ENCODE data around the gene SERBP1. TPM values are rescaled to one million over a fixed set of nuclear protein-coding genes. Genes with fewer than 3 reads are reported as not detected.

SERBP1 gene
- total RNA-seq, 1 experiment from 2014 or later: 315 TPM

- peak overlapping the region; percentile 7 for H3K27ac Mint-ChIP-seq (ENCODE audit: low read depth, unreplicated experiment)
- H3K27me3 Mint-ChIP-seq (ENCODE audit: insufficient read depth, unreplicated experiment): no peaks in the 10 kb centered on the region
- CTCF ChIA-PET: interaction anchor here (0.6 to 2.1 kb wide), 4 partner anchors 9 to 325 kb away, joined by 3 to 12 read pairs (median 5); no protein-coding TSS in a partner anchor
- TF ChIP-seq CTCF (IDR thresholded peaks at IDR 0.05; ENCODE audit: unreplicated experiment): no peak
- H3K4me1 Mint-ChIP-seq (ENCODE audit: insufficient read depth, unreplicated experiment): peaks cover 13% of the 10 kb centered on the region
- no peak overlapping the region for H3K4me3 Mint-ChIP-seq (ENCODE audit: unreplicated experiment)
- intact Hi-C loops (cut with micrococcal nuclease): no loop called here
- DNase-seq (ENCODE audit: unreplicated experiment): peak; percentile 64
- no TSS peak for BruUV-seq (replicated peaks)
- H3K36me3 Mint-ChIP-seq (ENCODE audit: insufficient read depth, unreplicated experiment): no peaks in the 10 kb centered on the region
- POLR2A ChIA-PET: interaction anchor here (0.7 to 1.3 kb wide), 5 partner anchors 9 to 755 kb away, joined by 3 to 6 read pairs (median 3); no protein-coding TSS in a partner anchor
- no peaks in the 10 kb centered on the region for H3K9me3 Mint-ChIP-seq (ENCODE audit: unreplicated experiment)
Observed at GRCh38 chr1:67441183-67441582, 11.0 kb upstream of the SERBP1 start.

GRCh38 chr1:67440339-67440738, 10.1 kb upstream of the SERBP1 start:
- peaks cover 13% of the 10 kb centered on the region for H3K4me1 Mint-ChIP-seq (ENCODE audit: insufficient read depth, unreplicated experiment)
- H3K27ac Mint-ChIP-seq (ENCODE audit: low read depth, unreplicated experiment): no peak overlapping the region
- intact Hi-C loops (cut with micrococcal nuclease): no loop called here
- H3K27me3 Mint-ChIP-seq (ENCODE audit: insufficient read depth, unreplicated experiment): no peaks in the 10 kb centered on the region
- no peak for TF ChIP-seq CTCF (IDR thresholded peaks at IDR 0.05; ENCODE audit: unreplicated experiment)
- POLR2A ChIA-PET: interaction anchor here (0.5 to 2.0 kb wide), 3 partner anchors 8 to 85 kb away, joined by 3 to 7 read pairs (median 4); partner anchors contain the start of gene SERBP1
- DNase-seq (ENCODE audit: unreplicated experiment): peak; percentile 19
- no peaks in the 10 kb centered on the region for H3K9me3 Mint-ChIP-seq (ENCODE audit: unreplicated experiment)
- H3K4me3 Mint-ChIP-seq (ENCODE audit: unreplicated experiment): no peak overlapping the region
- H3K36me3 Mint-ChIP-seq (ENCODE audit: insufficient read depth, unreplicated experiment): no peaks in the 10 kb centered on the region
- BruUV-seq (replicated peaks): no TSS peak
- CTCF ChIA-PET: interaction anchor here (0.7 to 2.1 kb wide), 4 partner anchors 8 to 324 kb away, joined by 3 to 12 read pairs (median 4); no protein-coding TSS in a partner anchor

GRCh38 chr1:67439277-67440029, 9.3 kb upstream of the SERBP1 start:
- Mint-ChIP-seq H3K9me3 (ENCODE audit: unreplicated experiment) (no peaks in the 10 kb centered on the region), H3K4me1 (ENCODE audit: insufficient read depth, unreplicated experiment) (peaks cover 13% of the 10 kb centered on the region), H3K27ac (ENCODE audit: low read depth, unreplicated experiment) (no peak overlapping the region), H3K36me3 (ENCODE audit: insufficient read depth, unreplicated experiment) (no peaks in the 10 kb centered on the region), H3K4me3 (ENCODE audit: unreplicated experiment) (no peak overlapping the region), H3K27me3 (ENCODE audit: insufficient read depth, unreplicated experiment) (no peaks in the 10 kb centered on the region)
- no peak for TF ChIP-seq CTCF (IDR thresholded peaks at IDR 0.05; ENCODE audit: unreplicated experiment)
- BruUV-seq (replicated peaks): no TSS peak
- ChIA-PET POLR2A (interaction anchor here (2.0 kb wide), 1 partner anchor 9 kb away, joined by 7 read pairs; the partner anchor contains the start of gene SERBP1), CTCF (interaction anchor here (0.6 to 0.8 kb wide), 2 partner anchors 91 to 214 kb away, joined by 3 read pairs; no protein-coding TSS in a partner anchor)
- DNase-seq (ENCODE audit: unreplicated experiment): no peak
- intact Hi-C loops (cut with micrococcal nuclease): no loop called here

- no peak for TF ChIP-seq CTCF (IDR thresholded peaks at IDR 0.05; ENCODE audit: unreplicated experiment)
- Mint-ChIP-seq H3K36me3 (ENCODE audit: insufficient read depth, unreplicated experiment) (no peaks in the 10 kb centered on the region), H3K27ac (ENCODE audit: low read depth, unreplicated experiment) (no peak overlapping the region), H3K27me3 (ENCODE audit: insufficient read depth, unreplicated experiment) (no peaks in the 10 kb centered on the region), H3K4me3 (ENCODE audit: unreplicated experiment) (no peak overlapping the region), H3K4me1 (ENCODE audit: insufficient read depth, unreplicated experiment) (peaks cover 13% of the 10 kb centered on the region), H3K9me3 (ENCODE audit: unreplicated experiment) (no peaks in the 10 kb centered on the region)
- CTCF ChIA-PET: interaction anchor here (0.5 to 0.7 kb wide), 2 partner anchors 49 to 91 kb away, joined by 3 read pairs; no protein-coding TSS in a partner anchor
- no peak for DNase-seq (ENCODE audit: unreplicated experiment)
- no TSS peak for BruUV-seq (replicated peaks)
- intact Hi-C loops (cut with micrococcal nuclease): no loop called here
- POLR2A ChIA-PET: interaction anchor here (1.1 kb wide), 1 partner anchor 22 kb away, joined by 3 read pairs; no protein-coding TSS in a partner anchor
Observed at GRCh38 chr1:67437961-67438360, 7.8 kb upstream of the SERBP1 start.

Data from MCF 10A (cell line).